SK-N-SH treated with all-trans-retinoic acid at 6 μM for 48 hours (cell line): Measurements from ENCODE around the gene PIM1.

Source experiments
- ISL1 ChIP-seq: fragments of 250-450 bp; sonication (Bioruptor Pico); IDR thresholded peaks from 2 replicates; pipeline ENCODE4 v2.1.2; 2022; ENCODE audit warnings: mild to moderate bottlenecking, moderate library complexity
- TCF4 ChIP-seq: fragments of 250-450 bp; sonication (Bioruptor Pico); IDR thresholded peaks from 2 replicates; pipeline ENCODE4 v1.8.0; 2021; ENCODE audit warnings: mild to moderate bottlenecking, moderate library complexity, borderline replicate concordance
- ZFP3 ChIP-seq: fragments of 250-450 bp; sonication (Bioruptor Pico); IDR thresholded peaks from 2 replicates; pipeline ENCODE4 v1.5.0; 2020; ENCODE audit warnings: mild to moderate bottlenecking, moderate library complexity
- ZFP30 ChIP-seq: fragments of 450-650 bp; formaldehyde crosslinking; IDR thresholded peaks from 2 replicates; pipeline ENCODE4 v1.5.0; 2022; ENCODE audit warnings: mild to moderate bottlenecking, moderate library complexity
- ZNF565 ChIP-seq: fragments of 450-650 bp; formaldehyde crosslinking; conservative IDR thresholded peaks from 2 replicates; pipeline ENCODE4 v1.5.0; 2020; ENCODE audit warnings: low read depth, mild to moderate bottlenecking, moderate library complexity
- ZNF70 ChIP-seq: fragments of 450-650 bp; formaldehyde crosslinking; IDR thresholded peaks from 2 replicates; pipeline ENCODE4 v1.5.0; 2020; ENCODE audit warnings: mild to moderate bottlenecking, moderate library complexity

DNA sequence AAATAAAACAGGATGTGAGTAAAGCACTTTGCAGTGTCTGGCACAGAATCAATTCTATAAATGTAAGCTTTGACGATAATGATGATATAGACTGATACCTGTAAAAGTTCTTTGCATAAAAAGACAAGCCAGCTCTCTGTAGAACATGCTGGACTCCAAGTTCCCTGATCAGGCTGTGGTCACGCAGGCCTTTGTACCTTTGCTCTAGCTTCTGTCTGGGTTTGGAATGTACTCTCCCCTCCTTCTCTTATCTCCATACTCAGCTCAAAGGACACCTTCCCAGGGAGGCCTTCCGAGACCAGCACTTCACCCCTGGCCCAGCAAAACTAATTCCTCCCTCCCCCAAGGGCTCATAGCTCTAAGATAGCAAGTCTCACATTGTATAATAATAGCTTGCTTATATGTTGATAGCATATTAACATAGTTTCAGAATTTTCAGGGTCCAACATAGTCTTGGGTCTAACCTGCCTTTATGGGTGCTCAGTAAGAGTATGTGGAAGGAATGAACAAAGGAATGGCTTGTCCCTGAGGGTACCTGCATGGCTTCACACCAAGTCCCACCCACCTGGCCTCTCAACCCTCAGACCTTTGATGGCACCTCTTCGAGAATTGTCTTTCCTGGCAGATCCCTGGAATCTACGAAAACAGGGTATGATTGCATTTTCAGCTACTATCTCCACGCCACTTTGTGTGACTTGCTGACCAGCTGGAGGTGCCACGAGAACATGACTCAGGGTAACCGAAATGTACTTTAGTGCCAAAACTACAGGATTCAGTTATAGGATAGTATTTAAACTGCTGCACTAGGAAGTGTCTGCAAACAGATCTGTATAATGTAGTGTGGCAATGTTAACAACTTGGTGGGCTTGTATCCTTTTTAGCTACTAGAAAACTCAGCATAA, 41.7 kb upstream of the PIM1 start:
- TF ChIP-seq ZNF565, result no peak
- no peak for TF ChIP-seq TCF4 (CRISPR knock-in tag)
- no peak for TF ChIP-seq ISL1 (CRISPR knock-in tag)
- no peak for TF ChIP-seq ZNF70 (CRISPR knock-in tag)
- no peak for TF ChIP-seq ZFP3
- TF ChIP-seq ZFP30 (CRISPR knock-in tag), result no peak
